SK-N-SH (cell line): ENCODE results near the gene CHSY3. TPM values are rescaled to one million over a fixed set of nuclear protein-coding genes. Genes with fewer than 3 reads are reported as not detected.

Source experiments
- CTCF ChIA-PET: fragments of 300-600, 350-600 bp; formaldehyde crosslinking; extraction: SDS; loops from one replicate; lab custom pipeline; 2021; lab: Yijun Ruan, JAX
- POLR2A ChIA-PET: fragments of 350-600 bp; sonication (Branson Sonifier 250); formaldehyde crosslinking; extraction: SDS; loops from one replicate; lab custom pipeline; 2020; ENCODE audit warnings: antibody characterized with exemption, inconsistent platforms; lab: Yijun Ruan, JAX
- DNase-seq: peaks from one replicate; pipeline ENCODE4 v3.0.0; 2012
- H2AFZ ChIP-seq: fragments of 200-600 bp; sonication (generic); 2 replicates; pipeline ENCODE4 v1.8.1; 2016; ENCODE audit warnings: antibody characterized with exemption, mild to moderate bottlenecking, low read depth
- H3F3A ChIP-seq: fragments of 200-600 bp; sonication (generic); replicated peaks from 2 replicates; pipeline ENCODE3; 2016; ENCODE audit warnings: antibody characterized with exemption, mild to moderate bottlenecking; ENCODE audit not compliant: insufficient read depth
- H3K27ac ChIP-seq, 2 experiments: fragments of 200-500 bp in 1 of 2; fragments of 200-600 bp in 1 of 2; sonication (Bioruptor generic) in 1 of 2; sonication (generic), shearing (Covaris generic) in 1 of 2; 2 replicates each; pipeline versions ENCODE4 v1.5.1 to v1.6.1; 2014 to 2016; ENCODE audit warnings: low read depth in 2 of 2, inconsistent platforms in 1 of 2, low read length in 1 of 2, mild to moderate bottlenecking in 1 of 2, mixed read lengths in 1 of 2
- H3K27me3 ChIP-seq: fragments of 200-600 bp; sonication (generic), shearing (Covaris generic); 2 replicates; pipeline ENCODE4 v1.6.1; 2016; ENCODE audit warnings: mixed run types; ENCODE audit not compliant: insufficient read depth
- H3K36me3 ChIP-seq, 2 experiments: fragments of 200-500 bp in 1 of 2; fragments of 200-600 bp in 1 of 2; sonication (Bioruptor generic) in 1 of 2; sonication (generic) in 1 of 2; replicated peaks in 1 of 2; 2 replicates each; pipeline versions ENCODE3 to v1.5.1; 2014 to 2016; ENCODE audit warnings: low read length in 1 of 2, mild to moderate bottlenecking in 1 of 2; ENCODE audit not compliant: insufficient read depth in 2 of 2, control insufficient read depth in 1 of 2
- H3K4me1 ChIP-seq, 2 experiments: fragments of 200-500 bp in 1 of 2; fragments of 200-600 bp in 1 of 2; sonication (Bioruptor generic) in 1 of 2; sonication (generic), shearing (Covaris generic) in 1 of 2; 2 replicates each; pipeline versions ENCODE4 v1.5.1 to v1.6.1; 2014 to 2016; ENCODE audit warnings: low read depth in 1 of 2, low read length in 1 of 2, mixed run types in 1 of 2; ENCODE audit not compliant: insufficient read depth in 2 of 2, control insufficient read depth in 1 of 2
- H3K4me2 ChIP-seq: fragments of 200-600 bp; sonication (generic), shearing (Covaris generic); 2 replicates; pipeline ENCODE4 v1.6.1; 2017; ENCODE audit warnings: mixed run types
- H3K4me3 ChIP-seq, 2 experiments: fragments of 200-500 bp in 1 of 2; fragments of 200-600 bp in 1 of 2; sonication (Bioruptor generic) in 1 of 2; sonication (generic), shearing (Covaris generic) in 1 of 2; 2 replicates each; pipeline versions ENCODE4 v1.5.1 to v1.8.1; 2014 to 2016; ENCODE audit warnings: low read depth in 2 of 2, inconsistent platforms in 1 of 2, low read length in 1 of 2, mild to moderate bottlenecking in 1 of 2, mixed read lengths in 1 of 2, moderate library complexity in 1 of 2
- H3K79me2 ChIP-seq: fragments of 200-600 bp; sonication (generic); 2 replicates; pipeline ENCODE4 v1.8.1; 2017; ENCODE audit warnings: mild to moderate bottlenecking; ENCODE audit not compliant: insufficient read depth
- H3K9ac ChIP-seq: fragments of 200-600 bp; sonication (generic); 2 replicates; pipeline ENCODE4 v1.6.1; 2017; ENCODE audit warnings: mixed run types
- H3K9me2 ChIP-seq: fragments of 200-600 bp; sonication (generic); 2 replicates; pipeline ENCODE4 v1.6.1; 2017; ENCODE audit warnings: mixed run types
- H3K9me3 ChIP-seq: fragments of 200-600 bp; sonication (generic); 2 replicates; pipeline ENCODE4 v1.6.1; 2017; ENCODE audit warnings: mixed run types, mild to moderate bottlenecking, moderate library complexity
- H4K20me1 ChIP-seq: fragments of 200-600 bp; sonication (generic); 2 replicates; pipeline ENCODE4 v1.6.1; 2017; ENCODE audit warnings: mild to moderate bottlenecking, mixed run types; ENCODE audit not compliant: insufficient read depth
- ELF1 ChIP-seq: IDR thresholded peaks from 2 replicates; pipeline ENCODE4 v1.4.0; 2012
- EZH2phosphoT487 ChIP-seq: fragments of 200-600 bp; sonication (generic); IDR thresholded peaks from 2 replicates; pipeline ENCODE4 v1.6.1; 2017; ENCODE audit warnings: low read depth, mixed run types, mild to moderate bottlenecking, antibody characterized with exemption, moderate library complexity, borderline replicate concordance
- FOXM1 ChIP-seq: IDR thresholded peaks from 2 replicates; pipeline ENCODE4 v1.4.0; 2012; ENCODE audit warnings: low read depth, mild to moderate bottlenecking
- GABPA ChIP-seq: IDR thresholded peaks from 2 replicates; pipeline ENCODE4 v1.4.0; 2012; ENCODE audit warnings: low read depth, mild to moderate bottlenecking
- JUND ChIP-seq: IDR thresholded peaks from 2 replicates; pipeline ENCODE4 v1.4.0; 2012
- MEF2A ChIP-seq: IDR thresholded peaks from 2 replicates; pipeline ENCODE4 v1.4.0; 2012; ENCODE audit warnings: low read depth, borderline replicate concordance
- NRF1 ChIP-seq: IDR thresholded peaks from 2 replicates; pipeline ENCODE4 v1.6.1; 2012; ENCODE audit warnings: low read depth, mild to moderate bottlenecking, low read length
- RAD21 ChIP-seq: IDR thresholded peaks from 2 replicates; pipeline ENCODE4 v1.6.1; 2012; ENCODE audit warnings: mild to moderate bottlenecking, low read length
- RCOR1 ChIP-seq: fragments of 150-350 bp; IDR thresholded peaks from 2 replicates; pipeline ENCODE4 v1.6.1; 2017; ENCODE audit warnings: antibody characterized with exemption, low read length
- SMC3 ChIP-seq: IDR thresholded peaks from 2 replicates; pipeline ENCODE4 v1.6.1; 2012; ENCODE audit warnings: low read depth, low read length, improper control_type of control experiment
- TAF1 ChIP-seq: IDR thresholded peaks from 2 replicates; pipeline ENCODE4 v1.6.1; 2012; ENCODE audit warnings: low read depth, mild to moderate bottlenecking, low read length, moderate library complexity, borderline replicate concordance
- USF1 ChIP-seq: IDR thresholded peaks from 2 replicates; pipeline ENCODE4 v1.4.0; 2012; ENCODE audit warnings: low read depth, borderline replicate concordance
- USF2 ChIP-seq: fragments of 150-350 bp; IDR thresholded peaks from 2 replicates; pipeline ENCODE4 v1.6.1; 2017; ENCODE audit warnings: antibody characterized with exemption, low read length, low read depth, borderline replicate concordance
- WGBS: methylation state at CpG from one replicate; pipeline ENCODE4 v1.1.6; 2017; ENCODE audit warnings: low lambda C conversion rate; 5-methylcytosine and 5-hydroxymethylcytosine counted together
- polyA plus RNA-seq, 3 experiments: library from polyadenylated mRNA; depleted of rRNA; stranded (reverse); fragments of >200 nt; gene quantifications; 2 replicates each; pipeline ENCODE4 v1.2.3, GENCODE V29; 2012

The CHSY3 gene
- polyA plus RNA-seq, 1 of the 3 experiments (the other 2 are of a cell fraction), result not detected

- no peak for TF ChIP-seq FOXM1
- no peak for TF ChIP-seq MEF2A
- TF ChIP-seq RAD21, result no peak
- no peak for TF ChIP-seq USF1
Observed at GRCh38 chr5:130111746-130112145, 207.5 kb downstream of the CHSY3 start (continued).

DNA sequence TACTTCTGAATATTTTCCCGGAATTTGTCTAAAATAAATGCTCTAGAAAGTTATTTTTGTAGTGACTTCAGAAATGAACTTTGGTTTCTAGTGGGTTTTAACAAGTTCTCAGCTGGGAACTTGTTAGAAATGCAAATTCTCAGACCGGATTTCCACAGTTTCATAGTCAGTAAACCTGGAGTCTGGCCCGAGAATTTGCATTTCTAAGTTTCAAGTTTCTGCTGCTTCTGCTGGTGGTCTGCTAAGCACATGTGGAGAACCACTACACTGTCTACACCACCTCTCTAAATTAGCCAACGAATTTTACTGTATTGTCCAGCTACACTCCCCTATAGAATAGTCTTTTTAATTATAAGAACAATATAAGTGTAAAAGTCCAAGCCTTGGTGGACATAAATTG lies 208.0 kb downstream of the CHSY3 start:
- Histone ChIP-seq H4K20me1 (no peaks in the 10 kb centered on the region), H3K4me3 (no peak overlapping the region), H2AFZ (no peak overlapping the region), H3K9me2 (no peaks in the 10 kb centered on the region), H3F3A (no peaks in the 10 kb centered on the region), H3K27me3 (no peaks in the 10 kb centered on the region; the same call in none of the 2 replicates), H3K9ac (no peak overlapping the region), H3K27ac (no peak overlapping the region), H3K9me3 (no peaks in the 10 kb centered on the region), H3K4me1 (no peaks in the 10 kb centered on the region), H3K36me3 (no peaks in the 10 kb centered on the region), H3K4me2 (no peak overlapping the region), H3K79me2 (no peaks in the 10 kb centered on the region)
- ChIA-PET POLR2A (no interaction called here), CTCF (no interaction called here)
- WGBS, result 7% methylated on average over 4 of the region's 4 CpGs
- DNase-seq, result no peak
- no peak for TF ChIP-seq TAF1

DNA sequence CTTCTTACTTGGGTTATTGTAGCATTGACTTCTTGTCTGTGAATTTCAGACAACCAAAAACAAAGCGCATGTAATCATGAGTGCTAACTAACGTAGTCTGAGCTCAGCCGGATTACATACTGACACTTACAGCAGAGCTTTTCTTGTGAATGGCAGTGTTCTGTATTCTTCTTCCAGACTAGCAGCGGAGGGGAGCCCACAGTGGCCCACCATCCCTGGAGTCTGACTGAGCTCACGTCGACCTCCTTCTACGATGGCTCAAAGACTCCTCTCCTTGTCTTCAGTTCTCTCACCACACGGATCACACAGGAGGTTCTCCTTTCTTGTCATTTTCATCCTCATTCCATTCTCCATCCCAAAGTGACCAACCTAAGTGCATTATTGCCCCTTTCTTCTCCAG lies 211.4 kb downstream of the CHSY3 start:
- 37% methylated on average over 8 of the region's 8 CpGs for WGBS
- no peak for TF ChIP-seq USF2
- TF ChIP-seq GABPA, result no peak
- TF ChIP-seq EZH2phosphoT487, result no peak
- TF ChIP-seq ELF1, result no peak
- TF ChIP-seq RAD21, result no peak
- TF ChIP-seq JUND, result no peak
- no peak for TF ChIP-seq NRF1
- TF ChIP-seq RCOR1, result no peak
- no peak for TF ChIP-seq SMC3
- ChIA-PET POLR2A (no interaction called here), CTCF (no interaction called here)
- Histone ChIP-seq H3K36me3 (no peaks in the 10 kb centered on the region), H3K9me3 (no peaks in the 10 kb centered on the region), H3K27ac (no peak overlapping the region), H3K9ac (no peak overlapping the region), H3K27me3 (peaks cover 2% of the 10 kb centered on the region), H2AFZ (no peak overlapping the region), H4K20me1 (no peaks in the 10 kb centered on the region), H3K4me1 (no peaks in the 10 kb centered on the region), H3F3A (no peaks in the 10 kb centered on the region), H3K9me2 (no peaks in the 10 kb centered on the region), H3K4me3 (no peak overlapping the region), H3K4me2 (no peak overlapping the region), H3K79me2 (no peaks in the 10 kb centered on the region)
- DNase-seq, result no peak
